Trophoblast cell (in vitro differentiated cells and primary cell): ENCODE results near the gene SIAH1.
"Not testable (repeated sequence)": the region's sequence is repeated elsewhere in the genome, so short reads cannot be mapped to it uniquely, and the experiment has no call there.

Experiments used
- DNase-seq, 2 donors: peaks; one replicate each; pipeline ENCODE4 v3.0.0-alpha.2; 2016
- H2AFZ ChIP-seq: 2 replicates; pipeline ENCODE4 v1.6.1; 2013; ENCODE audit warnings: low read length, moderate library complexity, mild to moderate bottlenecking; ENCODE audit not compliant: insufficient read depth, poor library complexity
- H2AK5ac ChIP-seq: 2 replicates; pipeline ENCODE4 v1.6.1; 2013; ENCODE audit warnings: mild to moderate bottlenecking, low read length
- H2BK120ac ChIP-seq: 2 replicates; pipeline ENCODE4 v1.6.1; 2013; ENCODE audit warnings: low read length, mild to moderate bottlenecking, moderate library complexity; ENCODE audit not compliant: insufficient read depth, poor library complexity
- H2BK12ac ChIP-seq: 2 replicates; pipeline ENCODE4 v1.6.1; 2013; ENCODE audit warnings: mild to moderate bottlenecking, low read length, moderate library complexity
- H2BK5ac ChIP-seq: 2 replicates; pipeline ENCODE4 v1.6.1; 2013; ENCODE audit warnings: low read length, low read depth, moderate library complexity, mild to moderate bottlenecking; ENCODE audit not compliant: poor library complexity
- H3K14ac ChIP-seq: 2 replicates; pipeline ENCODE4 v1.6.1; 2013; ENCODE audit warnings: mild to moderate bottlenecking, low read length
- H3K18ac ChIP-seq: 2 replicates; pipeline ENCODE4 v1.6.1; 2013; ENCODE audit warnings: mild to moderate bottlenecking, low read length
- H3K23ac ChIP-seq: 2 replicates; pipeline ENCODE4 v1.6.1; 2013; ENCODE audit warnings: low read length
- H3K27ac ChIP-seq: 2 replicates; pipeline ENCODE4 v1.5.1; 2013; ENCODE audit warnings: low read depth, mild to moderate bottlenecking, inconsistent platforms, low read length, moderate library complexity
- H3K27me3 ChIP-seq: 2 replicates; pipeline ENCODE4 v1.6.1; 2013; ENCODE audit warnings: inconsistent platforms, mild to moderate bottlenecking, low read length, moderate library complexity; ENCODE audit not compliant: insufficient read depth
- H3K36me3 ChIP-seq, 2 experiments: 1 replicate in 1 of 2; 2 replicates in 1 of 2; pipeline ENCODE4 v1.6.1; 2013; ENCODE audit warnings: low read length in 2 of 2, mild to moderate bottlenecking in 2 of 2, moderate library complexity in 1 of 2; ENCODE audit not compliant: insufficient read depth in 2 of 2, control insufficient read depth in 1 of 2
- H3K4ac ChIP-seq: 2 replicates; pipeline ENCODE4 v1.6.1; 2013; ENCODE audit warnings: low read depth, mild to moderate bottlenecking, low read length, moderate library complexity
- H3K4me1 ChIP-seq, 2 experiments: 1 replicate in 1 of 2; 2 replicates in 1 of 2; pipeline ENCODE4 v1.6.1; 2013; ENCODE audit warnings: low read length in 2 of 2, mild to moderate bottlenecking in 2 of 2, moderate library complexity in 1 of 2; ENCODE audit not compliant: insufficient read depth in 2 of 2, control insufficient read depth in 1 of 2
- H3K4me2 ChIP-seq: 2 replicates; pipeline ENCODE4 v1.6.1; 2013; ENCODE audit warnings: inconsistent platforms, mild to moderate bottlenecking, low read length, moderate library complexity
- H3K4me3 ChIP-seq: 2 replicates; pipeline ENCODE4 v1.5.1; 2013; ENCODE audit warnings: mild to moderate bottlenecking, low read depth, low read length, inconsistent platforms
- H3K79me1 ChIP-seq: one replicate; pipeline ENCODE4 v1.6.1; 2013; ENCODE audit warnings: low read length
- H3K79me2 ChIP-seq: 2 replicates; pipeline ENCODE4 v1.6.1; 2013; ENCODE audit warnings: low read length, mild to moderate bottlenecking; ENCODE audit not compliant: control insufficient read depth, insufficient read depth, poor library complexity
- H3K9ac ChIP-seq: 2 replicates; pipeline ENCODE4 v1.6.1; 2013; ENCODE audit warnings: mild to moderate bottlenecking, low read length
- H3K9me3 ChIP-seq: 2 replicates; pipeline ENCODE4 v1.6.1; 2013; ENCODE audit warnings: low read depth, mild to moderate bottlenecking, control low read depth, inconsistent platforms, low read length; ENCODE audit not compliant: insufficient read depth
- H4K12ac ChIP-seq: 2 replicates; pipeline ENCODE4 v1.6.1; 2013; ENCODE audit warnings: low read depth, mild to moderate bottlenecking, low read length, moderate library complexity
- H4K8ac ChIP-seq: 2 replicates; pipeline ENCODE4 v1.6.1; 2013; ENCODE audit warnings: low read depth, mild to moderate bottlenecking, low read length, moderate library complexity
- H4K91ac ChIP-seq: one replicate; pipeline ENCODE4 v1.6.1; 2013; ENCODE audit warnings: low read depth, mild to moderate bottlenecking, low read length, moderate library complexity
- WGBS: extraction: QIAGEN DNeasy Blood & Tissue Kit; methylation state at CpG from one replicate; pipeline ENCODE4 v1.1.7; 2013; ENCODE audit warnings: missing lambda C conversion rate; ENCODE audit not compliant: insufficient read length, insufficient coverage; ENCODE audit errors: extremely low coverage; 5-methylcytosine and 5-hydroxymethylcytosine counted together

The SIAH1 gene

DNA sequence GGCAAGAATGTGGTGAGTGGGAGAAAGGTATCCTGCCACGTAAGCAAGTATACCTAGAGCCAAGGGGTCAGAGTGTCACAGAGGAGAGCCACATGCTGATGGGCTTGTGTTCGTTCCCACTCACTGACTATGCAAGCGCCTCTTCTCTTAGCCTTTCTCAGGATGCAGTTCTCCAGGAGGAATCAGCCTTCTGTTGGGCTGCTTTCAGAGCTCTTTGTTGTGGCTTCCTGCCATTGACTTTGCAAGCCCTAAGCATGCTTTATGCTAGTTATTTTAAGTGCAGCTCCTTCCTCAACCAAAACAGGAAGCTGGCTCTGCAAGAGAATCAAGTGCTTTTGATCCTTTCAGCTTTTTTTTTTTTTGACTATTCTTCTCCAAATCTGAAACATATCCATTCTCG lies 66.6 kb downstream of the SIAH1 start:
- no CpG with 5 or more reads among the region's 4 CpGs for WGBS
- Histone ChIP-seq H3K9me3 (no peaks in the 10 kb centered on the region), H4K91ac (no peak overlapping the region), H3K79me1 (no peaks in the 10 kb centered on the region), H4K12ac (no peak overlapping the region), H3K23ac (no peak overlapping the region), H3K14ac (no peak overlapping the region), H2BK5ac (no peak overlapping the region), H3K36me3 (no peaks in the 10 kb centered on the region), H3K18ac (no peak overlapping the region), H3K4me2 (no peak overlapping the region), H3K4me1 (no peaks in the 10 kb centered on the region), H2BK120ac (no peak overlapping the region), H2BK12ac (no peak overlapping the region), H3K79me2 (no peaks in the 10 kb centered on the region), H3K27ac (no peak overlapping the region), H3K27me3 (no peaks in the 10 kb centered on the region), H3K4me3 (no peak overlapping the region), H2AFZ (no peak overlapping the region), H2AK5ac (no peak overlapping the region), H4K8ac (no peak overlapping the region), H3K9ac (peak overlapping the region; percentile 3), H3K4ac (no peak overlapping the region)
- no peak for DNase-seq

DNA sequence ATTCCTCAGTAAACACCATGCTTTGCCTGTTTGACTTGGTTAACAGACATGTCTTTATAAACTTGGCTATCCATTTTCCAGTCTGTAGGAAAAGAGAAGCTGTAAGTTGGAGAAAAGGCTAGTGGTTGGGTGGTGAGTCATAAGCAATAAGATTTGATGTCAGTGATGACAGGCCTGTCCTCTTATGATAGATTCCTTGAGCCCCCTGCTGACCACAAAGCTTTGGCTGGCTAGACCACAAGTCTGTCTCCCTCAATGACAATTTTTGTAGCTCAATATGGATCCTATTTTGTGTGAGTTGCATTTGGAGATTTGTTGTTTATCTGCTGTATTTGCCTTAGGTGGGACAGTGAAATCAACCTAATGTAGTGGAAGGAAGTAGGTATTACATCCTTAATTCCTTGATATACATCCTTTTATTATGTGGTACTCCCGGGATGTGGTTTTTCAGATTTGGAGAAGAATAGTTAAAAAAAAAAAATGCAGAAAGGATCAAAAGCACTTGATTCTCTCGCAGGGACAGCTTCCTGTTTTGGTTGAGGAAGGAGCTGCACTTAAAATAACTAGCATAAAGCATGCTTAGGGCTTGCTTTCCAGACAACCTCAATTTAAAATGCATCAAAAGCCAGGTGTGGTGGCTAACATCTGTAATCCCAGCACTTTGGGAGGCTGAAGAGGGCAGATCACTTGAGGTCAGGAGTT lies 67.4 kb downstream of the SIAH1 start:
- Histone ChIP-seq H3K9me3 (no peaks in the 10 kb centered on the region), H3K14ac (no peak overlapping the region), H3K4me2 (no peak overlapping the region), H3K4ac (no peak overlapping the region), H2BK120ac (no peak overlapping the region), H4K12ac (no peak overlapping the region), H3K79me1 (no peaks in the 10 kb centered on the region), H3K79me2 (no peaks in the 10 kb centered on the region), H2BK5ac (no peak overlapping the region), H4K8ac (no peak overlapping the region), H3K27me3 (no peaks in the 10 kb centered on the region), H2AK5ac (no peak overlapping the region), H4K91ac (no peak overlapping the region), H3K4me1 (no peaks in the 10 kb centered on the region), H3K9ac (no peak overlapping the region), H3K18ac (no peak overlapping the region), H3K4me3 (no peak overlapping the region), H3K23ac (no peak overlapping the region), H2BK12ac (no peak overlapping the region), H3K36me3 (no peaks in the 10 kb centered on the region), H2AFZ (no peak overlapping the region), H3K27ac (no peak overlapping the region)
- peak in 1 of 2 donors; percentile 23 for DNase-seq
- no CpG with 5 or more reads among the region's 2 CpGs for WGBS

DNA sequence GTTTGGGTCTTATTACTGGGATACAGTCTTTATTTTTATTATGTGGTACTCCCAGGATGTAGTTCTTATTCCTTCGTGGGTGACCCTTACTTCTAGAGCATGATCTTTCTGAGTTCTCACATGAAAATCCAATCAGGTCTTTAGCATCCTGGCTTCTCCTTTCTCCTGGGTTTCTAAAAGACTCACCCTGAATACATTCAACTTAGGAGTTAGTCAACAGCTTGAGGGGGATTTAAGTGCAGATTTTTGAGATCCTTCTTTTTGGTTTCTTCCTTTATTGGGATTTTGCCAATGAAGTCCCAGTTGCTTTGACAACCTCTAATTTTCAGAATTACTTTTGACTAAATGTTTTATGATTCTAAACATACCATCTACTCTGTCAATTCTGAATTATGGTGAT lies 68.2 kb downstream of the SIAH1 start:
- Histone ChIP-seq H3K27me3 (no peaks in the 10 kb centered on the region), H2BK12ac (no peak overlapping the region), H2AFZ (no peak overlapping the region), H3K18ac (no peak overlapping the region), H3K79me1 (no peaks in the 10 kb centered on the region), H3K27ac (no peak overlapping the region), H3K4me2 (no peak overlapping the region), H3K4ac (no peak overlapping the region), H3K9me3 (no peaks in the 10 kb centered on the region), H3K9ac (no peak overlapping the region), H2AK5ac (no peak overlapping the region), H4K12ac (no peak overlapping the region), H2BK120ac (no peak overlapping the region), H3K4me1 (no peaks in the 10 kb centered on the region), H4K91ac (no peak overlapping the region), H3K36me3 (no peaks in the 10 kb centered on the region), H2BK5ac (no peak overlapping the region), H4K8ac (no peak overlapping the region), H3K23ac (no peak overlapping the region), H3K14ac (no peak overlapping the region), H3K4me3 (no peak overlapping the region), H3K79me2 (no peaks in the 10 kb centered on the region)
- DNase-seq: no peak
- whole genome bisulfite sequencing: no CpG with 5 or more reads among the region's 1 CpG

DNA sequence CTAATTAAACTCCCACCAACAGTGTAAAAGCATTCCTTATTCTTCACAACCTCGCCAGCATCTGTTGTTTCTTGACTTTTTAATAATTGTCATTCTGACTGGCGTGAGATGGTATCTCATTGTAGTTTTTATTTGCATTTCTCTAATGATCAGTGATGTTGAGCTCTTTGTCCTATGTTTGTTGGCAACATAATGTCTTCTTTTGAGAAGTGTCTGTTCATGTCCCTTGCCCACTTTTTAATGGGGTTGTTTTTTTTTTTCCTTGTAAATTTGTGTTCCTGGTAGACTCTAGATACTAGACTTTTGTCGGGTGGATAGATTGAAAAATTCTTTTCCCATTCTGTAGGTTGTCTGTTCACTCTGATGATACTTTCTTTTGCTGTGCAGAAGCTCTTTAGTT lies 71.3 kb downstream of the SIAH1 start:
- H3K14ac ChIP-seq, H3K9ac ChIP-seq, H3K36me3 ChIP-seq, H2BK120ac ChIP-seq, H2BK5ac ChIP-seq, H3K9me3 ChIP-seq, H2AK5ac ChIP-seq, H3K79me2 ChIP-seq, H3K27ac ChIP-seq, H2BK12ac ChIP-seq, H4K12ac ChIP-seq, DNase-seq, H3K18ac ChIP-seq, H3K4me2 ChIP-seq, H3K4me3 ChIP-seq, H3K79me1 ChIP-seq, H4K8ac ChIP-seq, H3K4ac ChIP-seq, H4K91ac ChIP-seq, H3K27me3 ChIP-seq, H3K4me1 ChIP-seq, H2AFZ ChIP-seq, H3K23ac ChIP-seq: not testable (repeated sequence)
- WGBS: no CpG with 5 or more reads among the region's 3 CpGs
